Prostate gland (tissue), 2 donors: ENCODE measurements around the gene NMUR2.

ENCODE experiments used
- POLR2A ChIP-seq: fragments of 450-650 bp; IDR thresholded peaks from one replicate; pipeline ENCODE4 v1.6.1; 2016; ENCODE audit warnings: antibody characterized with exemption, mild to moderate bottlenecking
- POLR2AphosphoS5 ChIP-seq: sonication (generic); formaldehyde crosslinking; IDR thresholded peaks from one replicate; pipeline ENCODE4 v1.6.1; 2017; ENCODE audit warnings: antibody characterized with exemption
- TF ChIP-seq, protein P1 (sequence below), 4 experiments: fragments of 200-600 bp in 2 of 4; fragments of 450-650 bp in 2 of 4; sonication (generic) in 2 of 4; IDR thresholded peaks; 1 replicate in 3 of 4; 2 replicates in 1 of 4; pipeline ENCODE4 v1.5.1; 2016 to 2019; ENCODE audit warnings: antibody characterized with exemption in 4 of 4, mild to moderate bottlenecking in 2 of 4, moderate library complexity in 2 of 4

DNA sequence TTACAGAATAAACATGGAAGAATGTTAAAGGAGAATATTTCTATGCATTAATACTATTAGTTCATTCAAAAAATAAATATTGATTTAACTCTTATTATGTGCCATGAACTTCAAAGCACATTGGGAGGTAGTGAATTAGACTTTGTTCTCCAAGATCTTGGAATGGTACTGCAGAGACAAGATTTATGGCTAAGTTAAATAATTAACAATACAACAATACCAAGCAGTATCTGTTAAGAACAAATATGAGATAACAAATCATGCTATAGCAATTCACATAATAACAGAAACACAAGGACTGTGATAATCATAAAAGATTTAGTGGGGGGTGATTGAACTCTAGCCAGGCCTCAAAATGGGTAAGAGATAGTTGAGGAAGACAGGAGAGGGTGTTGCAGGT lies 11.6 kb downstream of the NMUR2 start:
- TF ChIP-seq, protein P1, sequence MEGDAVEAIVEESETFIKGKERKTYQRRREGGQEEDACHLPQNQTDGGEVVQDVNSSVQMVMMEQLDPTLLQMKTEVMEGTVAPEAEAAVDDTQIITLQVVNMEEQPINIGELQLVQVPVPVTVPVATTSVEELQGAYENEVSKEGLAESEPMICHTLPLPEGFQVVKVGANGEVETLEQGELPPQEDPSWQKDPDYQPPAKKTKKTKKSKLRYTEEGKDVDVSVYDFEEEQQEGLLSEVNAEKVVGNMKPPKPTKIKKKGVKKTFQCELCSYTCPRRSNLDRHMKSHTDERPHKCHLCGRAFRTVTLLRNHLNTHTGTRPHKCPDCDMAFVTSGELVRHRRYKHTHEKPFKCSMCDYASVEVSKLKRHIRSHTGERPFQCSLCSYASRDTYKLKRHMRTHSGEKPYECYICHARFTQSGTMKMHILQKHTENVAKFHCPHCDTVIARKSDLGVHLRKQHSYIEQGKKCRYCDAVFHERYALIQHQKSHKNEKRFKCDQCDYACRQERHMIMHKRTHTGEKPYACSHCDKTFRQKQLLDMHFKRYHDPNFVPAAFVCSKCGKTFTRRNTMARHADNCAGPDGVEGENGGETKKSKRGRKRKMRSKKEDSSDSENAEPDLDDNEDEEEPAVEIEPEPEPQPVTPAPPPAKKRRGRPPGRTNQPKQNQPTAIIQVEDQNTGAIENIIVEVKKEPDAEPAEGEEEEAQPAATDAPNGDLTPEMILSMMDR (IDR thresholded peaks at IDR 0.05): no peak
- TF ChIP-seq POLR2A: no peak
- TF ChIP-seq POLR2AphosphoS5: no peak
